ENCODE data around the gene SLX1A. TPM values are rescaled to one million over a fixed set of nuclear protein-coding genes. Genes with fewer than 3 reads are reported as not detected.
"Not testable (repeated sequence)": the region's sequence is repeated elsewhere in the genome, so short reads cannot be mapped to it uniquely, and the experiment has no call there.

The SLX1A gene
- total RNA-seq (2014; rRNA removed; shearing (Covaris generic)): 81.0 and 83.6 TPM in 2 replicates

- DNase-seq; H3K27me3 ChIP-seq (ENCODE audit: control insufficient read depth, insufficient read depth, low read length); H3K36me3 ChIP-seq (replicated peaks; ENCODE audit: control insufficient read depth, insufficient read depth, low read length): not testable (repeated sequence)
- peak within 1 kb of the TSS; percentile 40 for H3K4me3 ChIP-seq (ENCODE audit: insufficient read depth, low read depth, low read length)
Observed at GRCh38 chr16:30193615-30194014, at the start of gene SLX1A, which contains the start of gene BOLA2B. Gene SLX1A, plus strand, starts transcription at chr16:30193875. Its CDS starts 210 bp downstream, at chr16:30194085. Gene BOLA2B, minus strand, starts transcription at chr16:30193666. Its CDS starts 71 bp downstream, at chr16:30193595.

- Histone ChIP-seq H3K4me3 (ENCODE audit: insufficient read depth, low read depth, low read length) (no peak overlapping the region), H3K27me3 (ENCODE audit: control insufficient read depth, insufficient read depth, low read length) (no peaks in the 10 kb centered on the region), H3K36me3 (replicated peaks; ENCODE audit: control insufficient read depth, insufficient read depth, low read length) (no peaks in the 10 kb centered on the region)
- no peak for DNase-seq
Observed at GRCh38 chr16:30144017-30144416, 49.7 kb upstream of the SLX1A start.

DNA sequence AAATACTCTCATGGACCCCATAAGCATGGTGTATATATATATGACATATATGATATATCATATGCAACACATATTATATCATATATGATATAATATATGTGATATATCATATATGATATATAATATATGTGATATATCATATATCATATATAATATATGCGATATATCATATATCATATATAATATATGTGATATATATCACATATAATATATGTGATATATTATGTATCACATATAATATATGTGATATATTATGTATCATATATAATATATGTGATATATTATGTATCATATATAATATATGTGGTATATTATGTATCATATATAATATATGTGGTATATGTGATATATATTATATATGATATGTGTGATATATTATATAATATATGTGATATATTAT lies 48.8 kb upstream of the SLX1A start:
- Histone ChIP-seq H3K36me3 (replicated peaks; ENCODE audit: control insufficient read depth, insufficient read depth, low read length) (no peaks in the 10 kb centered on the region), H3K4me3 (ENCODE audit: insufficient read depth, low read depth, low read length) (no peak overlapping the region), H3K27me3 (ENCODE audit: control insufficient read depth, insufficient read depth, low read length) (no peaks in the 10 kb centered on the region)
- DNase-seq: no peak

GRCh38 chr16:30145657-30146056 lies 48.0 kb upstream of the SLX1A start:
- H3K4me3 ChIP-seq (ENCODE audit: insufficient read depth, low read depth, low read length): no peak overlapping the region
- H3K36me3 ChIP-seq (replicated peaks; ENCODE audit: control insufficient read depth, insufficient read depth, low read length): no peaks in the 10 kb centered on the region
- no peaks in the 10 kb centered on the region for H3K27me3 ChIP-seq (ENCODE audit: control insufficient read depth, insufficient read depth, low read length)
- DNase-seq: no peak

DNA sequence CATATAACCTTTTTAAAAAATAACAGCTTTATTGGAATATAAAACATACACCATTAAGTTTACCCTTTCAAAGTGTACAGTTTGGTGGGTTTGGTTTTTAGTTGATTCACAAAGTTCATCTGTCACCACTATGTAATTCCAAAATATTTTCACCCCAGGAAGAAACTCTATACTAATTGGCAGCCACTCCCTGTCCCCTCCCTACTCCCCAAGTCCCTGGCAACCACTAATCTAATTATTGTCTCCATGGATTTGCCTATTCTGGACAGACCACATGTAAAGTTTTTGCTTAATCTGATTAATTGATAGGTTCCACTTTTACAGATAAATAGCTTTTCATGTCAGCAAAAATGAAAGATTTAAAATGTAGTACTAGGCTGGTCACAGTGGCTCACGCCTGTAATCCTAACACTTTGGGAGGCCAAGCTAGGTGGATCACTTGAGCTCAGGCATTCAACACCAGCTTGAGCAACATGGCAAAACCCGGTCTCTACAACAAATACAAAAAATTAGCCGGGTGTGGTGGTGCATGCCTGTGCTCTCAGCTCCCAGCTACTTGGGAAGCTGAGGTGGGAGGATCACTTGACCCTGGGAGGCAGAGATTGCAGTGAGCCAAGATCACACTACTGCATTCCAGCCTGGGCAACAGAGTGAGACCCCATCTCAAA lies 45.7 kb upstream of the SLX1A start:
- Histone ChIP-seq H3K36me3 (replicated peaks; ENCODE audit: control insufficient read depth, insufficient read depth, low read length) (no peaks in the 10 kb centered on the region), H3K4me3 (ENCODE audit: insufficient read depth, low read depth, low read length) (no peak overlapping the region), H3K27me3 (ENCODE audit: control insufficient read depth, insufficient read depth, low read length) (no peaks in the 10 kb centered on the region)
- no peak for DNase-seq

DNA sequence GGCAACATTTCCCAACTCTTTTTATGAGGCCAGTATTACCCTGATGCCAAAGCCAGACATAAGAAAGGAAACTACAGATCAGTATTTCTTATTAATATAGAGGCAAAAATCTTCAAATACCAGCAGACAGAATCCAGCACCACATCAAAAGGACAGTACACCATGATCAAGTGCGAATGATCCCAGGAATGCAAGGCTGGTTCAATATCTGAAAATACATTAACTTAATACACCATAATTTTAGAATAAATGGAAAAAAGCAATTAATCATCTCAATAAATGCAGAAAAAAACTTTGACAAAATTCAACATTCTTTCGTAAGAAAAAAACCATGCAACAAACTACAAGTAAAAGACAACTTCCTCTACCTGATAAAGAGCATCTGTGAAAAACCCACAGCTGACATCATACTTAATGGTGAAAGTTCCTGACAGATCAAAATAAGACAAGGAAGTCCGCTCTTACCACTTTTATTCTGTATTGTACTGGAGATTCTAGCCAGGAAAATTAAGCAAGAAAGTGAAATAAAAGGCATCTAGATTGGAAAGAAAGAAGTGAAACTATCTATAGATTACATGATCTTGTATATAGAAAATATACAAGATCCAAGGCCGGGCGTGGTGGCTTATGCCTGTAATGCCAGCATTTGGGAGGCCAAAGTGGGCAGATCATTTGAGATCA lies 44.3 kb upstream of the SLX1A start:
- no peak for DNase-seq
- no peaks in the 10 kb centered on the region for H3K36me3 ChIP-seq (replicated peaks; ENCODE audit: control insufficient read depth, insufficient read depth, low read length)
- H3K4me3 ChIP-seq (ENCODE audit: insufficient read depth, low read depth, low read length): no peak overlapping the region
- no peaks in the 10 kb centered on the region for H3K27me3 ChIP-seq (ENCODE audit: control insufficient read depth, insufficient read depth, low read length)

- Histone ChIP-seq H3K27me3 (ENCODE audit: control insufficient read depth, insufficient read depth, low read length) (no peaks in the 10 kb centered on the region), H3K36me3 (replicated peaks; ENCODE audit: control insufficient read depth, insufficient read depth, low read length) (no peaks in the 10 kb centered on the region), H3K4me3 (ENCODE audit: insufficient read depth, low read depth, low read length) (no peak overlapping the region)
- no peak for DNase-seq
Observed at GRCh38 chr16:30151091-30151490, 42.6 kb upstream of the SLX1A start.

DNA sequence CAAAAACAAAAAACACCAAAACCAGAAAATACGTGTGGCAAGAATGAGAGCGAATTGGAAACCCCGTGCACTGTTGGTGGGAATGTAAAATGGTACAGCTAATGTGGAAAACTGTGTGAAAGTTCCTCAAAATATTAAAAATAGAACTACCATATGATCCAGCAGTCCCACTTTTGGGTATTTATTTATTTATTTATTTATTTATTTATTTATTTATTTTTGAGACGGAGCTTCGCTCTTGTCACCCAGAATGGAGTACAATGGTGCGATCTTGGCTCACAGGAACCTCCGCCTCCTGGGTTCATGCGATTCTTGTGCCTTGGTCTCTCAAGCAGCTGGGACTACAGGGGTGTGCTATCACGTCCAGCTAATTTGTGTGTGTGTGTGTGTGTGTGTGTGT lies 41.2 kb upstream of the SLX1A start:
- no peaks in the 10 kb centered on the region for H3K27me3 ChIP-seq (ENCODE audit: control insufficient read depth, insufficient read depth, low read length)
- DNase-seq: no peak
- H3K4me3 ChIP-seq (ENCODE audit: insufficient read depth, low read depth, low read length): no peak overlapping the region
- no peaks in the 10 kb centered on the region for H3K36me3 ChIP-seq (replicated peaks; ENCODE audit: control insufficient read depth, insufficient read depth, low read length)

GRCh38 chr16:30155188-30155587 lies 38.5 kb upstream of the SLX1A start:
- Histone ChIP-seq H3K27me3 (ENCODE audit: control insufficient read depth, insufficient read depth, low read length) (no peaks in the 10 kb centered on the region), H3K4me3 (ENCODE audit: insufficient read depth, low read depth, low read length) (no peak overlapping the region), H3K36me3 (replicated peaks; ENCODE audit: control insufficient read depth, insufficient read depth, low read length) (no peaks in the 10 kb centered on the region)
- no peak for DNase-seq

GRCh38 chr16:30157214-30157613 lies 36.5 kb upstream of the SLX1A start:
- DNase-seq: no peak
- no peaks in the 10 kb centered on the region for H3K36me3 ChIP-seq (replicated peaks; ENCODE audit: control insufficient read depth, insufficient read depth, low read length)
- H3K4me3 ChIP-seq (ENCODE audit: insufficient read depth, low read depth, low read length): no peak overlapping the region
- no peaks in the 10 kb centered on the region for H3K27me3 ChIP-seq (ENCODE audit: control insufficient read depth, insufficient read depth, low read length)

- no peak overlapping the region for H3K4me3 ChIP-seq (ENCODE audit: insufficient read depth, low read depth, low read length)
- DNase-seq: no peak
- no peaks in the 10 kb centered on the region for H3K27me3 ChIP-seq (ENCODE audit: control insufficient read depth, insufficient read depth, low read length)
- H3K36me3 ChIP-seq (replicated peaks; ENCODE audit: control insufficient read depth, insufficient read depth, low read length): no peaks in the 10 kb centered on the region
Observed at GRCh38 chr16:30163538-30163937, 30.1 kb upstream of the SLX1A start.

- Histone ChIP-seq H3K36me3 (replicated peaks; ENCODE audit: control insufficient read depth, insufficient read depth, low read length) (no peaks in the 10 kb centered on the region), H3K27me3 (ENCODE audit: control insufficient read depth, insufficient read depth, low read length) (no peaks in the 10 kb centered on the region), H3K4me3 (ENCODE audit: insufficient read depth, low read depth, low read length) (no peak overlapping the region)
- DNase-seq: no peak
Observed at GRCh38 chr16:30166202-30166902, 27.3 kb upstream of the SLX1A start.

DNA sequence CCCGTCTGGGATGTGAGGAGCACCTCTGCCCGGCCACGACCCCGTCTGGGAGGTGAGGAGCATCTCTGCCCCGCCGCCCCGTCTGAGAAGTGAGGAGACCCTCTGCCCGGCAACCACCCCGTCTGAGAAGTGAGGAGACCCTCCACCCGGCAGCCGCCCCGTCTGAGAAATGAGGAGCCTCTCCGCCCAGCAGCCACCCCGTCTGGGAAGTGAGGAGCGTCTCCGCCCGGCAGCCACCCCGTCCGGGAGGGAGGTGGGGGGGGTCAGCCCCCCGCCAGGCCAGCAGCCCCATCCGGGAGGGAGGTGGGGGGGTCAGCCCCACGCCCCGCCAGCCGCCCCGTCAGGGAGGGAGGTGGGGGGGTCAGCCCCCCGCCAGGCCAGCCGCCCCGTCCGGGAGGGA lies 24.9 kb upstream of the SLX1A start:
- H3K27me3 ChIP-seq (ENCODE audit: control insufficient read depth, insufficient read depth, low read length); H3K36me3 ChIP-seq (replicated peaks; ENCODE audit: control insufficient read depth, insufficient read depth, low read length); DNase-seq: not testable (repeated sequence)

GRCh38 chr16:30169416-30169815 lies 24.3 kb upstream of the SLX1A start:
- not testable (repeated sequence) for DNase-seq; H3K36me3 ChIP-seq (replicated peaks; ENCODE audit: control insufficient read depth, insufficient read depth, low read length); H3K27me3 ChIP-seq (ENCODE audit: control insufficient read depth, insufficient read depth, low read length)

More for the DNA sequence above, 24.9 kb upstream of the SLX1A start:
- not testable (repeated sequence) for H3K4me3 ChIP-seq (ENCODE audit: insufficient read depth, low read depth, low read length)

DNA sequence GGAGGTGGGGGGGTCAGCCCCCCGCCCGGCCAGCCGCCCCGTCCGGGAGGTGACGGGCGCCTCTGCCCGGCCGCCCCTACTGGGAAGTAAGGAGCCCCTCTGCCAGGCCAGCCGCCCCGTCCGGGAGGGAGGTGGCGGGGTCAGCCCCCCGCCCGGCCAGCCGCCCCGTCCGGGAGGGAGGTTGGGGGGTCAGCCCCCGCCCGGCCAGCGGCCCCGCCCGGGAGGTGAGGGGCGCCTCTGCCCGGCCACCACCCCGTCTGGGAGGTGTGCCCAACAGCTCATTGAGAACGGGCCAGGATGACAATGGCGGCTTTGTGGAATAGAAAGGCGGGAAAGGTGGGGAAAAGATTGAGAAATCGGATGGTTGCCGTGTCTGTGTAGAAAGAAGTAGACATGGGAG lies 23.5 kb upstream of the SLX1A start:
- H3K36me3 ChIP-seq (replicated peaks; ENCODE audit: control insufficient read depth, insufficient read depth, low read length); DNase-seq; H3K27me3 ChIP-seq (ENCODE audit: control insufficient read depth, insufficient read depth, low read length); H3K4me3 ChIP-seq (ENCODE audit: insufficient read depth, low read depth, low read length): not testable (repeated sequence)

More at GRCh38 chr16:30169416-30169815, 24.3 kb upstream of the SLX1A start:
- H3K4me3 ChIP-seq (ENCODE audit: insufficient read depth, low read depth, low read length): not testable (repeated sequence)

Measured in H7 (cell line).